ENCODE data around the gene PAX7.

- TF ChIP-seq CTCF (conservative IDR thresholded peaks at IDR 0.05; ENCODE audit: low read depth in 2 of 2) = no peak
- TF ChIP-seq POLR2AphosphoS5 (IDR thresholded peaks at IDR 0.05; ENCODE audit: low read depth) = no peak
- no peak for TF ChIP-seq REST (IDR thresholded peaks at IDR 0.05; ENCODE audit: unreplicated experiment)
- TF ChIP-seq JUNB (IDR thresholded peaks at IDR 0.05; ENCODE audit: unreplicated experiment) = no peak
- TF ChIP-seq EZH2 (IDR thresholded peaks at IDR 0.05; ENCODE audit: low read depth, unreplicated experiment) = no peak
- TF ChIP-seq EZH2phosphoT487 (IDR thresholded peaks at IDR 0.05; ENCODE audit: unreplicated experiment) = no peak
- TF ChIP-seq NANOG (IDR thresholded peaks at IDR 0.05; ENCODE audit: borderline replicate concordance) = no peak
- TF ChIP-seq STAT1 (IDR thresholded peaks at IDR 0.05; ENCODE audit: unreplicated experiment) = no peak
- no peak for TF ChIP-seq ETS1 (IDR thresholded peaks at IDR 0.05)
- TF ChIP-seq ZNF114 (CRISPR knock-in tag; IDR thresholded peaks at IDR 0.05) = no peak
- no peak for TF ChIP-seq CREB1 (CRISPR knock-in tag; IDR thresholded peaks at IDR 0.05; ENCODE audit: low read depth)
Measured at GRCh38 chr1:18778437-18778836, 147.8 kb downstream of the PAX7 start.
